ENCODE data around the gene DKKL1. TPM values are rescaled to one million over a fixed set of nuclear protein-coding genes. Genes with fewer than 3 reads are reported as not detected.

The DKKL1 gene
- total and polyA plus RNA-seq, 2 experiments from 2014 or later, result 0.76 to 2.9 TPM

GRCh38 chr19:49409441-49410029 is 45.9 kb downstream of the DKKL1 start:
- no peak overlapping the region for H3K27ac ChIP-seq (ENCODE audit: low read depth)
- no peak overlapping the region for H3K27ac Mint-ChIP-seq
- TF ChIP-seq ZNF331 (CRISPR knock-in tag; IDR thresholded peaks at IDR 0.05; ENCODE audit: low read depth) (no peak), REST (IDR thresholded peaks at IDR 0.05; ENCODE audit: unreplicated experiment) (no peak), CTCF (conservative IDR thresholded peaks at IDR 0.05; ENCODE audit: low read depth in 2 of 2) (no peak), ZNF114 (CRISPR knock-in tag; IDR thresholded peaks at IDR 0.05) (no peak), NANOG (IDR thresholded peaks at IDR 0.05; ENCODE audit: borderline replicate concordance) (no peak), EZH2phosphoT487 (IDR thresholded peaks at IDR 0.05; ENCODE audit: unreplicated experiment) (no peak), EZH2 (IDR thresholded peaks at IDR 0.05; ENCODE audit: low read depth, unreplicated experiment) (no peak), ZNF462 (CRISPR knock-in tag; IDR thresholded peaks at IDR 0.05) (no peak), POLR2AphosphoS5 (IDR thresholded peaks at IDR 0.05; ENCODE audit: low read depth) (no peak), ETS1 (IDR thresholded peaks at IDR 0.05) (no peak), JUNB (IDR thresholded peaks at IDR 0.05; ENCODE audit: unreplicated experiment) (no peak), STAT1 (IDR thresholded peaks at IDR 0.05; ENCODE audit: unreplicated experiment) (no peak), CREB1 (CRISPR knock-in tag; IDR thresholded peaks at IDR 0.05; ENCODE audit: low read depth) (no peak)
- no peaks in the 10 kb centered on the region for H3K27me3 ChIP-seq (ENCODE audit: insufficient read depth)
- no peaks in the 10 kb centered on the region; the same call in 2 of the 3 replicates for H3K9me3 Mint-ChIP-seq
- H3K4me1 ChIP-seq (ENCODE audit: insufficient read depth), result peaks cover 3% of the 10 kb centered on the region
- H3K4me1 Mint-ChIP-seq, result peaks cover 7% of the 10 kb centered on the region
- H3K9me2 ChIP-seq (ENCODE audit: insufficient read depth), result no peaks in the 10 kb centered on the region
- H3K36me3 Mint-ChIP-seq (ENCODE audit: low read depth), result no peaks in the 10 kb centered on the region
- no peaks in the 10 kb centered on the region for H3F3A ChIP-seq (replicated peaks; ENCODE audit: low read depth)
- H3K4me3 ChIP-seq, result no peak overlapping the region
- no peak overlapping the region for H2AFZ ChIP-seq
- ATAC-seq (no peak), DNase-seq (ENCODE audit: low spot score) (no peak)
- no peak overlapping the region for H3K4me3 Mint-ChIP-seq
- H3K36me3 ChIP-seq (ENCODE audit: insufficient read depth), result no peaks in the 10 kb centered on the region
- no peaks in the 10 kb centered on the region for H3K79me2 ChIP-seq (replicated peaks; ENCODE audit: insufficient read depth)
- H3K4me2 ChIP-seq, result no peak overlapping the region
- H3K27me3 Mint-ChIP-seq (ENCODE audit: insufficient read depth, low read depth, poor library complexity), result peaks cover 13% of the 10 kb centered on the region
- H4K20me1 ChIP-seq (replicated peaks; ENCODE audit: insufficient read depth), result no peaks in the 10 kb centered on the region

Data from GM23338 (cell line).